Activated CD8-positive, alpha-beta memory T cell treated with anti-CD3 and anti-CD28 coated beads, Interleukin-2, amount 50 U/mL, for 4 hours (primary cell): ENCODE measurements around the gene FBLN1.
"Not testable (repeated sequence)": the region's sequence is repeated elsewhere in the genome, so short reads cannot be mapped to it uniquely, and the experiment has no call there.

Experiments
- DNase-seq: peaks from one replicate; pipeline ENCODE4 v3.0.0-alpha.2; 2020

Gene FBLN1

GRCh38 chr22:45620706-45621105 lies 118.0 kb downstream of the FBLN1 start:
- no peak for DNase-seq

GRCh38 chr22:45621836-45622600 lies 119.3 kb downstream of the FBLN1 start:
- no peak for DNase-seq

DNA sequence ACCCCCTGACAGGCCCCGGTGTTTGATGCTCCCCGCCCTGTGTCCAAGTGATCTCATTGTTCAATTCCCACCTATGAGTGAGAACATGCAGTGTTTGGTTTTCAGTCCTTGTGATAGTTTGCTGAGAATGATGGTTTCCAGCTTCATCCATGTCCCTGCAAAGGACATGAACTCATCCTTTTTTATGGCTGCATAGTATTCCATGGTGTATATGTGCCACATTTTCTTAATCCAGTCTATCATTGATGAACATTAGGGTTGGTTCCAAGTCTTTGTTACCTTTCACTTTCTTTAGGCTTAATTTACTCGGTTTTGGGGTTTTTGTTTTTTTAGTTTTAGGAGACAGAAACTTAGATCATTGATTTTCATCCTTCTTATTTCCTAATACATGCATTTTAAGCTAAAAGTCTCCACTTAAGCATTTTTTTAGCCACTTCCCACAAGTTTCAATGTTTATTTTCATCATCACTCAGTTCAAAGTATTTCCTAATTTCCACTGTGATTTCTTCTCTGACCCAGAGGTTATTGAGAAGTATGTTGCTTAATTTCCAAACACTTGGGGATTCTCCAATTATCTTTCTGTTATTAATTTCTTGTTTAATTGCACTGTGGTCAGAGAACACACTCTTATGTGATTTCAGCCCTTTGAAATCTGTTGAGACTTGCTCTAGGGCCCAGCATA lies 120.9 kb downstream of the FBLN1 start:
- not testable (repeated sequence) for DNase-seq

DNA sequence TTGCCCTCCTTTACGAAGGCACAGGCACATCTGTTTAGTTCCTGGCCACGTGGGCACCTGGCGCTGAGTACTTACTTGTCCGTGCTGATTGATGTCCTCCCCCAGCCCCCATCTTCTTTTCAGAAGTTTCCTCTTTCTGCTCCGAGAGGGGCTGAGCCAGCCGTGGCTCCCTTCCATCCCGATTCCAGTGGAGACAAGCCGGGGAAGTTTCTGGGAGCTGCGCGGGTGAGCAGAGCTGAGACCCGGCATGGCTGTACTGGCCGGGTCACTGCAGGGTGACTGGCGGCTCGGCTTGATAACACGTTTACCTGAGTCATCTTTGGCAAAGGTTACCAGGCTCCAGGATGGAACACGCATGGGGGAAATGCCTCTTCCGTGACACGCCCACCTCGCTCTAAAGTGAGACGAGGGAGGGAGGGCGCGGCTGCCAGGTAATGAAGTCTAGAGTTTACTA lies 123.5 kb downstream of the FBLN1 start:
- DNase-seq, result no peak

DNA sequence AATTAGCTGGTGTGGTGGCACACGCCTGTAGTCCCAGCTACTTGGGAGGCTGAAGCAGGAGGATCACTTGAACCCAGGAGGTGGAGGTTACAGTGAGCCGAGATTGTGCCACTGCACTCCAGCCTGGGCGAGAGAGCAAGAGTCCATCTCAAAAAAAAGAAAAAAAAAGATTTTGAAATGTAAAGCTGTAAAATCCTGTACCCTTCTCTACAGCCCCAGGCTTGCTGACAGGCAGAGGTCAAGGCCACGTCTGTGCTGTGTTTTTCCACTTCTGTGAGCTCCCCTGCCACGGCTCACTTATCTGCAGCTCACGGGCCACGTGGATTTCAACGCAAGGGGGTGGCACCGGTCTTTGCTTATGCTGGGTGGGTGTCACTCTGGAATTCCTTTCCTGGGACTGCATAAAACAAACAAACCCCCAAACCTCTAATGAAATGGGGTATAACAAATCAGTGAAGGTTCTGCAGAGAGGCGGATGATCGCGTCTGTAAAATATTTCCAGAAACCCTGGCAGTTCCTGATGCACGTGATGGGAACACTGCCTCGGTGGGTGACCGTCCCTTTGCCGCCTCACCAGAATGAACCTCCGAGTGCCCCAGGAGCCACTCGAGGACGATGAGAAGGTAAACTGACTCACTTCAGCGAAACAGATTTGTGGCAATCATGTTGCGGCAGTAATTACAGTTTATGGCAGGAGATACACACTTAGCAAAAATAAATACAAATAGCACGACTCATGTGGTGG lies 125.0 kb downstream of the FBLN1 start:
- no peak for DNase-seq

GRCh38 chr22:45628515-45628914 lies 125.8 kb downstream of the FBLN1 start:
- DNase-seq, result no peak

- no peak for DNase-seq
Measured at GRCh38 chr22:45629469-45630089, 126.9 kb downstream of the FBLN1 start.

DNA sequence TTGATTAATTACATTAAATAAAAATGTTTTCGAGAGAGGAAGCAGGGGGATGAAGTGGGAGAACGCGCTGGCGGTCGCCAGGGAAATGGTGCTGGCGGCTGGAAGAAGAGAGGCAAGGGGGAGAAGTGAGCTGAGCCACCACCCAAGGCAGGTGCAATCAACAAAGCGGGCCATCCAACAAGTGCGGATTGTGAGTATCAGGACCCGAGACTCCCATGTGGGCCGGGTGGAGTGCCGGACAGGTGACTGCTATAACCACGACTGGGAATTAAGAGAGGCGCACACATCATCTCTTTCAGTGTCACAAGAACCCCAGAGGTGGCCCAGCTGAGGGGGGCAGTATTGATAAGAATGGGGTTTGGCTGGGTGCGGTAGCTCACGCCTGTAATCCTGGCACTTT lies 127.8 kb downstream of the FBLN1 start:
- no peak for DNase-seq

- DNase-seq, result no peak
Measured at GRCh38 chr22:45631140-45631840, 128.6 kb downstream of the FBLN1 start.

- no peak for DNase-seq
Measured at GRCh38 chr22:45631841-45632238, 129.2 kb downstream of the FBLN1 start.

DNA sequence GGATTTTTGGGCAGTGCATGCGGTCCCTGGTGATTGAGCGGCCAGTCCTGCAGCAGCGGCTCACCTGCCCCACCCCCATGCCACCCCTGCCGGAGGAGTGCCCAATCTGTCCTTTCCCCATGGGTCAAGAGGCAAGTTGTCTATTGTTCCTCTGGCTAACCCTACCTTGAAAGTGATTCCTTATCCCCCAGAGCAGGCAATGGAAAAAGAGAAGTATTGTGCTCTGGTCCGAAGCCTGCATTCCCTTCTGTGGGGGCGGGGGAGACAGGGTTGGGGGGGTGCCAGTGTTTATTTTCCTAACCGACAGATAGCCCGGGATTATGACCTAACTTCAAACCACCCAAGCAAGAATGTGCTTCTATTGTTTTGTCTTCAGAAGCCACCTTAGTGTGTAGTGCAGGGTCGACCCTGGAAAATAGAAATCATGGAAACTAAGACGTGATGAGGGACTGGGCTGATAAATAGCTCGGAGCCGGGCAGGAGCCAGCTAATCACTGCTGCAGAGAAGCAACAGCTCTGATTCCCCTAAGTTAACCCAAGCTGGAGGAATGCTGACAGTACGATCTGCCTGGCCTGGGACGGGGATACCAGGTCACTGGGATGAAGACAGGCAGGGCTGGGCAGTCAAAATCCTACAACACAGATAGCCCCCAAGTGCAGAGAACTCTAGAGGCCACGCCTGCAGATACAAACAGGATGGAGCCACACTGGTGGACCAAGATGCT lies 130.3 kb downstream of the FBLN1 start:
- no peak for DNase-seq

DNA sequence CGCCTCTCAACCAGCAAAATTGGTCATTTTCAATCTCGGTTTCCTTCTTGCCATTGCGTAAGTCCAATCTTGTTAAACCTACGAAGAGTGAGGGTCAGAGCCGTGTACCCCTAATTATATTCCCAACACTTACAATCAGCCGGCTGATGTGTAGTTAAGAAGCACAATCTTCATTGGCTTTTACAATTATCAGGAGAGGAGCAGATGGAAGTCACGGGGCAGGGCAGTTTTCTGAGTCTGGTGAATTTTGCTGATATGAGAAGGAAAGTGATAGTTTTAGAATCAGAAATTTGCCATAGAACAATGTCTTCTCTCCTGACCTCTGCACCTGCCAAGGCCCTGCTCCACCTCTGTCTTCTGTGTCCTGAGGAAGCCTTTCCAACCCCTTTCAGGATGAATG lies 134.0 kb downstream of the FBLN1 start:
- no peak for DNase-seq

GRCh38 chr22:45638197-45638596 lies 135.5 kb downstream of the FBLN1 start:
- no peak for DNase-seq

DNA sequence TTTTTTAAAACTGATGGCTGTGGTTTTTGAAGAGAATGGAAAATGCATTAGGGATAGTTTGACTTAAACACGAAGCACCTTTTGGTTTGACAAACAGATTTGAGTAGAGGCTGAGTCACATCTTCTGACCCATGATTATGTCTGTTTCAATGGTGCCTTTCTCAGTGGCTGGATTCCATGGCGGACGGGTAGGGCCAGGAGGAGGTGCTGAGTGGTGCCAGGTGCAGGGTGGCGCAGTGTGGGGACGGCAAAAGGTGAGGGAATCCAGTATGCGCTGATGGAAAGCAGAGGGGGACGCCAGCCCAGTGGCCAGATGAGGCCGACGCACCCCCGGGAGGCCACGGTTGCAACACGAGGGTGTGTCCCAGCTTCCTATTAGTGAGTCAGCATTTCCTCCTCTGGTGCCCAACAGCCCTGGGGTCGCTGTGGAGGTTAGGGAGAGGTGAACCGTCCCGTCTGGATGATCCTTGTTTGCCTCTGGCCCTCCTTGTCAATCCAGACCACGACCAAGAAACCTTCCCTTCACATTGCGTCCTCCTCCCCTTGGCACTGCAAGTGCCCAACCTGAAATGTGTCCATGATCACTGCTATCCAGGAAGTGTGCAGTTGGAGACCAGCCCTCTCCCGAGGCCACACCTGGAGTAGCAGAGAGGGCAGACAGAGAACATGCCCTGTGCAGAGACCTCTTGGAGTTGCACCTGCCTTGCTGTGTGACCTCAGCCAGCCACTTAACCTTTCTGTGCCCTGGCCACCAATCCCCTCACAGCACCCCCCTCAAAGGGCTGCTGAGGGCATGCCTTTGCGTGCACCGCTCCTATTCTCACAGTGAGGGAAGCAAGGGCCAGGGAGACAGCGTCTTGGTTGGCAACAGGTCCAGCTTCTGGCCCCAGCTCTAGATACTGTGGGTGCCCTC lies 136.4 kb downstream of the FBLN1 start:
- DNase-seq, result no peak

DNA sequence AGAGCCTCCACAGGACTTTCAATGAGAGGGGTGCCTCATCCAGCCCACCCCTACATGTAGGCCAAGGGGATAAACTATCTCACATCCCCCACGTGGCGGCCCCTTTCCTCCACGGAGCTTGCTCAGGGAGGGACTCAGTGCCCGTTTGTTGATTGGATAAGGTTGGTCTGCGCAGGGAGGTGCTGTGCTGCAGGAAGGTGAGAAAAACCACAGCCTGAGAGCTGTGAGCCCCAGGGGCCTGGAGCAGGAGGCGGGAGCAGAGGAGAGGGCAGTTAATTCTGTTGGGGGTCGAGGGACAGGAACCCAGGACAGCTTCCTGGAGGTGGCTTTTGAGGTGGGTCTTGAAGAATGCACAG lies 137.0 kb downstream of the FBLN1 start:
- DNase-seq, result no peak

GRCh38 chr22:45640291-45640940 lies 137.7 kb downstream of the FBLN1 start:
- no peak for DNase-seq

- no peak for DNase-seq
Measured at GRCh38 chr22:45640941-45641621, 138.4 kb downstream of the FBLN1 start.

GRCh38 chr22:45642986-45643385 lies 140.3 kb downstream of the FBLN1 start:
- DNase-seq, result no peak

DNA sequence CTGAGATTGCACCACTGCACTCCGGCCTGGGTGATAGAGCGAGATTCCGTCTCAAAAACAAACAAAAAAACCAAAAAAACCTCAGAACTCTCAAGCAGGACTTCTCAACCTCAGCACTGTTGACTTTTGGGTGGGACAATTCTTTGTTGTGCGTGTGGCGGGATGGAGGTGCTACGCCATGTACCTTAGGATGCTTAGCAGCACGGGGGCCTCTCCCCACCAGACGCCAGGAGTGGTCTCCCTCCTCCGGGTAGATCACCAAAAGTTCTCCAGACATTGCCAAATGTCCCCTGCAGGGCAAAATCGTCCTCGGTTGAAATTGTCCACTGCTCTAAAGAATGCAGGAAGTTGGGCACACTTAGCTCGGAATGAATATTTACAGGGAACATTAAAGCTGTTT lies 142.0 kb downstream of the FBLN1 start:
- DNase-seq, result no peak

- DNase-seq, result no peak
Measured at GRCh38 chr22:45645150-45645525, 142.5 kb downstream of the FBLN1 start.
